A549 (cell line): ENCODE data around the gene CCDC38.

Experiments
- EP300 ChIP-seq, 2 experiments: fragments of >200 bp; sonication (Bioruptor Twin); formaldehyde crosslinking; IDR thresholded peaks; 2 replicates in 1 of 2; 3 replicates in 1 of 2; pipeline ENCODE4 v1.6.1; 2016 to 2017
- FOSL2 ChIP-seq, 2 experiments: fragments of 450-650 bp in 1 of 2; fragments of >200 bp in 1 of 2; sonication (Bioruptor Twin) in 1 of 2; formaldehyde crosslinking; IDR thresholded peaks; 2 replicates each; pipeline versions ENCODE4 v1.5.0 to v1.6.1; 2016 to 2020; ENCODE audit warnings: mild to moderate bottlenecking in 1 of 2, moderate library complexity in 1 of 2
- FOXS1 ChIP-seq: fragments of 250-450 bp; sonication (Bioruptor Pico); IDR thresholded peaks from 2 replicates; pipeline ENCODE4 v1.5.0; 2020; ENCODE audit warnings: mild to moderate bottlenecking, moderate library complexity
- JUNB ChIP-seq: fragments of >200 bp; sonication (Bioruptor Twin); formaldehyde crosslinking; IDR thresholded peaks from 2 replicates; pipeline ENCODE4 v1.6.1; 2016
- POLR2A ChIP-seq: IDR thresholded peaks from 2 replicates; pipeline ENCODE4 v1.6.1; 2012; ENCODE audit warnings: mild to moderate bottlenecking, low read length
- RAD21 ChIP-seq, 2 experiments: fragments of >200 bp in 1 of 2; sonication (Bioruptor Twin) in 1 of 2; formaldehyde crosslinking in 1 of 2; IDR thresholded peaks in 1 of 2; conservative IDR thresholded peaks in 1 of 2; 2 replicates in 1 of 2; 3 replicates in 1 of 2; pipeline ENCODE4 v1.6.1; 2012 to 2018; ENCODE audit warnings: inconsistent platforms in 1 of 2
- RARB ChIP-seq: fragments of 250-450 bp; sonication (Bioruptor Pico); IDR thresholded peaks from 2 replicates; pipeline ENCODE4 v1.8.0; 2021; ENCODE audit warnings: mild to moderate bottlenecking, moderate library complexity
- RNF2 ChIP-seq: fragments of 200-600 bp; sonication (generic); IDR thresholded peaks from 2 replicates; pipeline ENCODE4 v1.6.1; 2016; ENCODE audit warnings: low read depth, mild to moderate bottlenecking, antibody characterized with exemption, moderate library complexity, borderline replicate concordance
- SMC3 ChIP-seq: fragments of >200 bp; sonication (Bioruptor Twin); formaldehyde crosslinking; IDR thresholded peaks from 3 replicates; pipeline ENCODE4 v1.6.1; 2018; ENCODE audit warnings: inconsistent platforms
- TF ChIP-seq, protein P1 (sequence below): fragments of >200 bp; sonication (Bioruptor Twin); formaldehyde crosslinking; IDR thresholded peaks from 3 replicates; pipeline ENCODE4 v1.5.1; 2016
- TF ChIP-seq, protein P2 (sequence below): IDR thresholded peaks from 2 replicates; pipeline ENCODE4 v1.6.1; 2012
- TF ChIP-seq, protein P3 (sequence below): fragments of 200-600 bp; sonication (generic); IDR thresholded peaks from 2 replicates; pipeline ENCODE4 v1.6.1; 2016; ENCODE audit warnings: antibody characterized with exemption, mild to moderate bottlenecking, moderate library complexity

DNA sequence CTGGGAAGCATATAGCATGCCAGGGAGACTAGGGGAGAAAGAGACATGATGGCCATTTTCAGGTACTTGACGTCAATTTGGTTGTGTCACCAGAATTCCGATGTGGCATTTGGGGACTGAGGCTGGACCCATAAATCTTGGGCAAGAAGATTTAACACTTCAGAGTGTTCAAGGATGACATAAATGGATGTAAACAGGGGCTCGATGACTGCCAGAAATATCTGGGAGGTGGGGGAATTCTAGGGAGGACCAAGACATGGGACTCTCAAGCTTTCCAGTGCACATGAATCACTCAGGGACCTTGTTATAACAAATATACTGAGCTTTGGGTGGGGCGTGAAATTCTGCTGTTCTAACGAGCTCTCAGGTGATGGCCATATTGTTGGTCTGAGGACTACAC is 35.9 kb upstream of the CCDC38 start:
- TF ChIP-seq, protein P1, sequence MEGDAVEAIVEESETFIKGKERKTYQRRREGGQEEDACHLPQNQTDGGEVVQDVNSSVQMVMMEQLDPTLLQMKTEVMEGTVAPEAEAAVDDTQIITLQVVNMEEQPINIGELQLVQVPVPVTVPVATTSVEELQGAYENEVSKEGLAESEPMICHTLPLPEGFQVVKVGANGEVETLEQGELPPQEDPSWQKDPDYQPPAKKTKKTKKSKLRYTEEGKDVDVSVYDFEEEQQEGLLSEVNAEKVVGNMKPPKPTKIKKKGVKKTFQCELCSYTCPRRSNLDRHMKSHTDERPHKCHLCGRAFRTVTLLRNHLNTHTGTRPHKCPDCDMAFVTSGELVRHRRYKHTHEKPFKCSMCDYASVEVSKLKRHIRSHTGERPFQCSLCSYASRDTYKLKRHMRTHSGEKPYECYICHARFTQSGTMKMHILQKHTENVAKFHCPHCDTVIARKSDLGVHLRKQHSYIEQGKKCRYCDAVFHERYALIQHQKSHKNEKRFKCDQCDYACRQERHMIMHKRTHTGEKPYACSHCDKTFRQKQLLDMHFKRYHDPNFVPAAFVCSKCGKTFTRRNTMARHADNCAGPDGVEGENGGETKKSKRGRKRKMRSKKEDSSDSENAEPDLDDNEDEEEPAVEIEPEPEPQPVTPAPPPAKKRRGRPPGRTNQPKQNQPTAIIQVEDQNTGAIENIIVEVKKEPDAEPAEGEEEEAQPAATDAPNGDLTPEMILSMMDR, result no peak
- no peak for TF ChIP-seq JUNB
- TF ChIP-seq RNF2, result no peak
- no peak for TF ChIP-seq RARB
- TF ChIP-seq FOXS1 (CRISPR knock-in tag), result no peak
- TF ChIP-seq POLR2A, result no peak
- TF ChIP-seq, protein P2, sequence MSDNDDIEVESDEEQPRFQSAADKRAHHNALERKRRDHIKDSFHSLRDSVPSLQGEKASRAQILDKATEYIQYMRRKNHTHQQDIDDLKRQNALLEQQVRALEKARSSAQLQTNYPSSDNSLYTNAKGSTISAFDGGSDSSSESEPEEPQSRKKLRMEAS, result no peak
- no peak for TF ChIP-seq SMC3
- TF ChIP-seq FOSL2 (IDR thresholded peaks at IDR 0.05), result no peak
- TF ChIP-seq FOSL2 (CRISPR knock-in tag; IDR thresholded peaks at IDR 0.05), result no peak
- TF ChIP-seq EP300 (IDR thresholded peaks at IDR 0.05), result no peak
- TF ChIP-seq, protein P3, sequence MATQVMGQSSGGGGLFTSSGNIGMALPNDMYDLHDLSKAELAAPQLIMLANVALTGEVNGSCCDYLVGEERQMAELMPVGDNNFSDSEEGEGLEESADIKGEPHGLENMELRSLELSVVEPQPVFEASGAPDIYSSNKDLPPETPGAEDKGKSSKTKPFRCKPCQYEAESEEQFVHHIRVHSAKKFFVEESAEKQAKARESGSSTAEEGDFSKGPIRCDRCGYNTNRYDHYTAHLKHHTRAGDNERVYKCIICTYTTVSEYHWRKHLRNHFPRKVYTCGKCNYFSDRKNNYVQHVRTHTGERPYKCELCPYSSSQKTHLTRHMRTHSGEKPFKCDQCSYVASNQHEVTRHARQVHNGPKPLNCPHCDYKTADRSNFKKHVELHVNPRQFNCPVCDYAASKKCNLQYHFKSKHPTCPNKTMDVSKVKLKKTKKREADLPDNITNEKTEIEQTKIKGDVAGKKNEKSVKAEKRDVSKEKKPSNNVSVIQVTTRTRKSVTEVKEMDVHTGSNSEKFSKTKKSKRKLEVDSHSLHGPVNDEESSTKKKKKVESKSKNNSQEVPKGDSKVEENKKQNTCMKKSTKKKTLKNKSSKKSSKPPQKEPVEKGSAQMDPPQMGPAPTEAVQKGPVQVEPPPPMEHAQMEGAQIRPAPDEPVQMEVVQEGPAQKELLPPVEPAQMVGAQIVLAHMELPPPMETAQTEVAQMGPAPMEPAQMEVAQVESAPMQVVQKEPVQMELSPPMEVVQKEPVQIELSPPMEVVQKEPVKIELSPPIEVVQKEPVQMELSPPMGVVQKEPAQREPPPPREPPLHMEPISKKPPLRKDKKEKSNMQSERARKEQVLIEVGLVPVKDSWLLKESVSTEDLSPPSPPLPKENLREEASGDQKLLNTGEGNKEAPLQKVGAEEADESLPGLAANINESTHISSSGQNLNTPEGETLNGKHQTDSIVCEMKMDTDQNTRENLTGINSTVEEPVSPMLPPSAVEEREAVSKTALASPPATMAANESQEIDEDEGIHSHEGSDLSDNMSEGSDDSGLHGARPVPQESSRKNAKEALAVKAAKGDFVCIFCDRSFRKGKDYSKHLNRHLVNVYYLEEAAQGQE, result no peak
- no peak for TF ChIP-seq RAD21 (conservative IDR thresholded peaks at IDR 0.05 in 1 of 2, IDR thresholded peaks at IDR 0.05 in 1 of 2)
